ENCODE measurements around the gene CBX3. TPM values are rescaled to one million over a fixed set of nuclear protein-coding genes. Genes with fewer than 3 reads are reported as not detected.

The CBX3 gene
- total RNA-seq, 1 experiment from 2014 or later, result 232 TPM

GRCh38 chr7:26190417-26190869, 11.1 kb upstream of the CBX3 start:
- Mint-ChIP-seq H3K36me3 (peaks cover 68% of the 10 kb centered on the region), H3K27me3 (ENCODE audit: low read depth) (no peaks in the 10 kb centered on the region), H3K4me3 (no peak overlapping the region), H3K4me1 (peaks cover 63% of the 10 kb centered on the region), H3K27ac (peak overlapping the region; percentile 92), H3K9me3 (no peaks in the 10 kb centered on the region)
- ChIA-PET POLR2A (interaction anchor here (0.6 to 2.3 kb wide), 4 partner anchors 10 to 11 kb away, joined by 3 to 9 read pairs (median 3); partner anchors contain the start of gene HNRNPA2B1), CTCF (interaction anchor here (0.7 kb wide), 1 partner anchor 298 kb away, joined by 3 read pairs; no protein-coding TSS in a partner anchor)
- ATAC-seq, result no peak
- no peak for DNase-seq (ENCODE audit: low spot score)
- TF ChIP-seq FOXJ3 (CRISPR knock-in tag; IDR thresholded peaks at IDR 0.05; ENCODE audit: borderline replicate concordance) (no peak), MYBL2 (CRISPR knock-in tag; IDR thresholded peaks at IDR 0.05) (no peak), ATF3 (CRISPR knock-in tag; conservative IDR thresholded peaks at IDR 0.05) (no peak), AR (CRISPR knock-in tag; IDR thresholded peaks at IDR 0.05) (peak; percentile 58; the same call in 1 of the 2 replicates), CREB1 (CRISPR knock-in tag; IDR thresholded peaks at IDR 0.05) (no peak), NFE2L1 (CRISPR knock-in tag; IDR thresholded peaks at IDR 0.05) (no peak), CTCF (IDR thresholded peaks at IDR 0.05) (no peak), PRRX2 (CRISPR knock-in tag; IDR thresholded peaks at IDR 0.05) (0 out of 2 replicates have a peak, but pooled peaks have one; percentile 72), ZNF416 (CRISPR knock-in tag; IDR thresholded peaks at IDR 0.05) (peak; percentile 71), EMX1 (CRISPR knock-in tag; IDR thresholded peaks at IDR 0.05) (peak; percentile 29; the same call in 1 of the 2 replicates), ZNF425 (CRISPR knock-in tag; conservative IDR thresholded peaks at IDR 0.05) (peak; percentile 77), NFATC4 (CRISPR knock-in tag; IDR thresholded peaks at IDR 0.05) (no peak; the same call in none of the 2 replicates), JUN (CRISPR knock-in tag; IDR thresholded peaks at IDR 0.05) (no peak), ZNF532 (CRISPR knock-in tag; IDR thresholded peaks at IDR 0.05; ENCODE audit: borderline replicate concordance) (peak; percentile 79; the same call in 1 of the 2 replicates), RORB (CRISPR knock-in tag; IDR thresholded peaks at IDR 0.05) (no peak), IRF2 (CRISPR knock-in tag; IDR thresholded peaks at IDR 0.05; ENCODE audit: borderline replicate concordance, low read depth) (no peak), GRHL2 (CRISPR knock-in tag; IDR thresholded peaks at IDR 0.05; ENCODE audit: insufficient replicate concordance, severe bottlenecking) (no peak), ERG (CRISPR knock-in tag; IDR thresholded peaks at IDR 0.05) (peak; percentile 90), NFYB (CRISPR knock-in tag; conservative IDR thresholded peaks at IDR 0.05; ENCODE audit: low read depth) (no peak), ARID4B (CRISPR knock-in tag; IDR thresholded peaks at IDR 0.05; ENCODE audit: borderline replicate concordance) (no peak), RELA (CRISPR knock-in tag; IDR thresholded peaks at IDR 0.05; ENCODE audit: borderline replicate concordance) (no peak)
